ENCODE measurements around the gene ERN1. TPM values are rescaled to one million over a fixed set of nuclear protein-coding genes. Genes with fewer than 3 reads are reported as not detected.
"Not testable (repeated sequence)": the region's sequence is repeated elsewhere in the genome, so short reads cannot be mapped to it uniquely, and the experiment has no call there.

ERN1 gene
- polyA plus RNA-seq, 1 donor (not counting 4 experiments of a cell fraction or from before 2014, with no cell fraction given), result 7.1 TPM

DNA sequence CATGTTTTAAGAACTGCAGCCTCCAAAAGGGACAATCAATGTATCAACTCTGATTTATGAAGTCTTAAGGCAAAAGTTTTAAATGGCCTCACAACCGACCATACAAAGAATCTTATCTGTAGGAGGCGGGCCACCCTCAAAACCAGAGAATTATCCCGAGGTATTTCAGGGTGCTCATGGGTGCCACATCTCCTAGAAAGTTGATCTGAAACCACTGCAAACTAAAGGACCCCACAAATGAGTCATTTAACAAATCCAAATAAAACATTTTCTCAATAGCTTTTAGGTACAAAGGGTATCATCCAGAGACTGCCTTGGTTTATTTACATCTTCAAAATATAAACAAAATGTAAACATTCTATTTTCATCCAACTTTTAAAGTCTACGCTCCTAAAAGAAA is 6.8 kb downstream of the ERN1 start:
- no peak for DNase-seq (ENCODE audit: low read depth, low spot score)
- TF ChIP-seq EZH2 (IDR thresholded peaks at IDR 0.05; ENCODE audit: low read length) (no peak), CTCF (optimal IDR thresholded peaks at IDR 0.05 in 1 of 3, IDR thresholded peaks at IDR 0.05 in 1 of 3, conservative IDR thresholded peaks at IDR 0.05 in 1 of 3; ENCODE audit: extremely low read depth in 1 of 3, insufficient read depth in 2 of 3, low read length in 3 of 3) (no peak)
- peaks cover 31% of the 10 kb centered on the region for H3K4me1 ChIP-seq (ENCODE audit: control insufficient read depth, extremely low read depth, insufficient read depth, low read length)
- H2AFZ ChIP-seq (ENCODE audit: control insufficient read depth, low read length), result no peak overlapping the region
- no peak overlapping the region for H3K4me3 ChIP-seq (ENCODE audit: control insufficient read depth in 2 of 3, extremely low read depth in 1 of 3, insufficient read depth in 2 of 3, low read depth in 1 of 3, low read length in 3 of 3)
- no peaks in the 10 kb centered on the region for H3K27me3 ChIP-seq (ENCODE audit: control insufficient read depth, extremely low read depth, insufficient read depth, low read length)
- dilution Hi-C loops (cut with MboI; ENCODE audit: extremely low pct_ligation_motif_present, low sequenced_read_pairs), result no loop called here
- H3K27ac ChIP-seq (ENCODE audit: control insufficient read depth, insufficient read depth, low read length), result no peak overlapping the region
- H3K4me2 ChIP-seq (ENCODE audit: control insufficient read depth, extremely low read depth, insufficient read depth, low read depth, low read length), result no peak overlapping the region
- H3K36me3 ChIP-seq (ENCODE audit: control insufficient read depth in 2 of 2, extremely low read depth in 1 of 2, insufficient read depth in 2 of 2, low read length in 2 of 2), result peaks cover 4 to 9% of the 10 kb centered on the region in 2 experiments
- FAIRE-seq, result no peak
- H3K9me3 ChIP-seq (ENCODE audit: control insufficient read depth, low read depth, low read length), result no peaks in the 10 kb centered on the region
- peaks cover 4% of the 10 kb centered on the region for H3K9me1 ChIP-seq (ENCODE audit: control insufficient read depth, extremely low read depth, insufficient read depth, low read length)
- H3K9ac ChIP-seq (ENCODE audit: control insufficient read depth, extremely low read depth, insufficient read depth, low read length), result no peak overlapping the region
- H3K79me2 ChIP-seq (ENCODE audit: control insufficient read depth, insufficient read depth, low read length), result peaks cover 49% of the 10 kb centered on the region
- peaks cover 3% of the 10 kb centered on the region for H4K20me1 ChIP-seq (ENCODE audit: control insufficient read depth, extremely low read depth, insufficient read depth, low read length)

- H2AFZ ChIP-seq (ENCODE audit: control insufficient read depth, low read length); H3K4me2 ChIP-seq (ENCODE audit: control insufficient read depth, extremely low read depth, insufficient read depth, low read depth, low read length); H3K4me3 ChIP-seq (ENCODE audit: control insufficient read depth in 2 of 3, extremely low read depth in 1 of 3, insufficient read depth in 2 of 3, low read depth in 1 of 3, low read length in 3 of 3); H3K9me3 ChIP-seq (ENCODE audit: control insufficient read depth, low read depth, low read length); H3K9ac ChIP-seq (ENCODE audit: control insufficient read depth, extremely low read depth, insufficient read depth, low read length); H3K27me3 ChIP-seq (ENCODE audit: control insufficient read depth, extremely low read depth, insufficient read depth, low read length); dilution Hi-C loops (cut with MboI; ENCODE audit: extremely low pct_ligation_motif_present, low sequenced_read_pairs); H3K9me1 ChIP-seq (ENCODE audit: control insufficient read depth, extremely low read depth, insufficient read depth, low read length); FAIRE-seq; H3K27ac ChIP-seq (ENCODE audit: control insufficient read depth, insufficient read depth, low read length); DNase-seq (ENCODE audit: low read depth, low spot score); H4K20me1 ChIP-seq (ENCODE audit: control insufficient read depth, extremely low read depth, insufficient read depth, low read length); H3K36me3 ChIP-seq (ENCODE audit: control insufficient read depth in 2 of 2, extremely low read depth in 1 of 2, insufficient read depth in 2 of 2, low read length in 2 of 2): not testable (repeated sequence)
- Histone ChIP-seq H3K4me1 (ENCODE audit: control insufficient read depth, extremely low read depth, insufficient read depth, low read length) (peaks cover 21% of the 10 kb centered on the region), H3K79me2 (ENCODE audit: control insufficient read depth, insufficient read depth, low read length) (peaks cover 39% of the 10 kb centered on the region)
Measured at GRCh38 chr17:64120972-64121786, 8.8 kb downstream of the ERN1 start.
